Stimulated activated CD4-positive, alpha-beta T cell treated with anti-CD3 and anti-CD28 coated beads, Interleukin-15, amount 100 ng/mL, for 1 hour (primary cell): ENCODE results near the gene FBXW11.

ENCODE experiments used
- DNase-seq, 2 donors: peaks; one replicate each; pipeline ENCODE4 v3.0.0-alpha.2; 2020; ENCODE audit warnings: low read depth in 1 of 2, low spot score in 1 of 2

Gene FBXW11

GRCh38 chr5:171872666-171873065 is 133.8 kb downstream of the FBXW11 start:
- no peak for DNase-seq

GRCh38 chr5:171871711-171872110 is 134.7 kb downstream of the FBXW11 start:
- no peak for DNase-seq

- no peak for DNase-seq
These were observed 136.5 kb downstream of the FBXW11 start for GRCh38 chr5:171869956-171870355.

- no peak for DNase-seq
These were observed 138.2 kb downstream of the FBXW11 start for GRCh38 chr5:171868236-171868635.

- no peak for DNase-seq
These were observed 138.7 kb downstream of the FBXW11 start for GRCh38 chr5:171867786-171868185.

GRCh38 chr5:171865471-171865870 is 141.0 kb downstream of the FBXW11 start:
- DNase-seq = no peak

GRCh38 chr5:171863935-171864334 is 142.5 kb downstream of the FBXW11 start:
- DNase-seq = no peak

- DNase-seq = no peak
These were observed 143.8 kb downstream of the FBXW11 start for GRCh38 chr5:171862624-171863023.

- no peak for DNase-seq
These were observed 145.1 kb downstream of the FBXW11 start for GRCh38 chr5:171861381-171861780.

- no peak for DNase-seq
These were observed 148.1 kb downstream of the FBXW11 start for GRCh38 chr5:171858303-171858702.

GRCh38 chr5:171857489-171857876 is 149.0 kb downstream of the FBXW11 start:
- DNase-seq = no peak

GRCh38 chr5:171855798-171856763 is 150.4 kb downstream of the FBXW11 start:
- no peak for DNase-seq

GRCh38 chr5:171855265-171855664 is 151.2 kb downstream of the FBXW11 start:
- DNase-seq = no peak

- DNase-seq = no peak
These were observed 154.2 kb downstream of the FBXW11 start for GRCh38 chr5:171852255-171852681.

- DNase-seq = no peak
These were observed 155.2 kb downstream of the FBXW11 start for GRCh38 chr5:171851251-171851650.

- no peak for DNase-seq
These were observed 156.0 kb downstream of the FBXW11 start for GRCh38 chr5:171850324-171850947.

- no peak for DNase-seq
These were observed 156.7 kb downstream of the FBXW11 start for GRCh38 chr5:171849585-171850323.

- DNase-seq = no peak
These were observed 157.4 kb downstream of the FBXW11 start for GRCh38 chr5:171848911-171849520.

- DNase-seq = no peak
These were observed 158.0 kb downstream of the FBXW11 start for GRCh38 chr5:171848486-171848885.

- DNase-seq = no peak
These were observed 158.4 kb downstream of the FBXW11 start for GRCh38 chr5:171848006-171848405.

GRCh38 chr5:171847026-171847425 is 159.4 kb downstream of the FBXW11 start:
- DNase-seq = no peak
